Epithelial cell of esophagus (primary cell): Measurements from ENCODE around the gene RPGR.

Experiments used
- DNase-seq: peaks from one replicate; pipeline ENCODE4 v3.0.0; 2010; ENCODE audit warnings: low read depth
- H3K4me3 ChIP-seq: 2 replicates; pipeline ENCODE4 v1.5.1; 2011; ENCODE audit warnings: mild to moderate bottlenecking, low read length, control low read depth
- TF ChIP-seq, protein P1 (sequence below): IDR thresholded peaks from 2 replicates; pipeline ENCODE4 v1.5.1; 2011; ENCODE audit warnings: low read depth, mild to moderate bottlenecking, low read length, control low read depth, inconsistent platforms; ENCODE audit not compliant: insufficient read depth; ENCODE audit errors: missing control alignments

The RPGR gene

GRCh38 chrX:38327007-38327774 lies at the start of gene RPGR:
TSS of gene RPGR (minus strand) at chrX:38327509. CDS start at chrX:38327367, 142 bp downstream.
- H3K4me3 ChIP-seq, result peak within 1 kb of the TSS; percentile 61
- DNase-seq, result peak; percentile 93
- TF ChIP-seq, protein P1, sequence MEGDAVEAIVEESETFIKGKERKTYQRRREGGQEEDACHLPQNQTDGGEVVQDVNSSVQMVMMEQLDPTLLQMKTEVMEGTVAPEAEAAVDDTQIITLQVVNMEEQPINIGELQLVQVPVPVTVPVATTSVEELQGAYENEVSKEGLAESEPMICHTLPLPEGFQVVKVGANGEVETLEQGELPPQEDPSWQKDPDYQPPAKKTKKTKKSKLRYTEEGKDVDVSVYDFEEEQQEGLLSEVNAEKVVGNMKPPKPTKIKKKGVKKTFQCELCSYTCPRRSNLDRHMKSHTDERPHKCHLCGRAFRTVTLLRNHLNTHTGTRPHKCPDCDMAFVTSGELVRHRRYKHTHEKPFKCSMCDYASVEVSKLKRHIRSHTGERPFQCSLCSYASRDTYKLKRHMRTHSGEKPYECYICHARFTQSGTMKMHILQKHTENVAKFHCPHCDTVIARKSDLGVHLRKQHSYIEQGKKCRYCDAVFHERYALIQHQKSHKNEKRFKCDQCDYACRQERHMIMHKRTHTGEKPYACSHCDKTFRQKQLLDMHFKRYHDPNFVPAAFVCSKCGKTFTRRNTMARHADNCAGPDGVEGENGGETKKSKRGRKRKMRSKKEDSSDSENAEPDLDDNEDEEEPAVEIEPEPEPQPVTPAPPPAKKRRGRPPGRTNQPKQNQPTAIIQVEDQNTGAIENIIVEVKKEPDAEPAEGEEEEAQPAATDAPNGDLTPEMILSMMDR, result peak; percentile 68

GRCh38 chrX:38376747-38377146 lies 49.4 kb upstream of the RPGR start:
- no peak overlapping the region for H3K4me3 ChIP-seq
- DNase-seq, result no peak
- TF ChIP-seq, protein P1, result no peak

GRCh38 chrX:38375891-38376290 lies 48.6 kb upstream of the RPGR start:
- TF ChIP-seq, protein P1, result peak; percentile 52
- DNase-seq, result peak; percentile 28
- no peak overlapping the region for H3K4me3 ChIP-seq

- no peak for DNase-seq
- no peak overlapping the region for H3K4me3 ChIP-seq
- TF ChIP-seq, protein P1, result no peak
These were observed 47.1 kb upstream of the RPGR start for GRCh38 chrX:38374431-38374830.

- no peak overlapping the region for H3K4me3 ChIP-seq
- DNase-seq, result no peak
- TF ChIP-seq, protein P1, result no peak
These were observed 44.3 kb upstream of the RPGR start for GRCh38 chrX:38371641-38372040.

DNA sequence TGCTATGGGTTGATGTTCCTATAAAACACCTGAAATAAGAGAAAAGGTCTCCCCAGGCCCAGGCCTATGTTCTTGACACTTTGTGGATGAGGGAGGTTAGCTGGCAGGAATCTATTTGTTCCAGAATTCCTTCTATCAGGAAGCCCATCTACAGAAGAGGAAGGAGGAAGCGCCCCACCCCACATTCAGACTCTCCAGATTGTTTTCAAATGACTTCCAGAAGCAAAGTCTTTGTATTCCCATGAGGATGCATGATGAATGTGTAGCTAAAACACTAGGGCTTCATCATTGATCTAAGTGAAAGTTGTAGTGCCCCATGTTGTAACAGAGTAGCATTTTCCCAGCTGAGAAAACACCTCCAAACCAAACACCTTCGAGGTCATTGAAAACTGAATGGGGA lies 41.5 kb upstream of the RPGR start:
- TF ChIP-seq, protein P1, result no peak
- DNase-seq, result no peak
- no peak overlapping the region for H3K4me3 ChIP-seq

DNA sequence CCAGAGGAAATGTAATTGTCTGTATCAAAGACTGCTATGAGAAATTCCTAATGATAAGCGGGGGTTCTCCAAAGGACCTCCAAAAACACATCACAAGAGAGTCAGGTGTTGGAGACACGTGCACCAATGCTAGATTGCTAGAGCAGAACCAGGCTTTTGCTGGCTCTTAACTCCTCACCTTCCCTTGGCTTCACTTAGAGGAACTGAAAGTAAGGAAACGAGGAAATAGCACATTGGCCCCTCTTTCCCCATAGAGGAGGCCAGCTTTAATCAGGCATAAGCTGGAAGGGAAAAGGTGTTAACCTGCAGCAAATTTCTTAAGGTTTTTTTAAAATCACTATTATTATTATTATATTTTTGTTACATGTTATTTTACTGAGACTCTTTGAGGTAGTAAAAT lies 38.6 kb upstream of the RPGR start:
- no peak for DNase-seq
- H3K4me3 ChIP-seq, result no peak overlapping the region
- TF ChIP-seq, protein P1, result no peak
